Right lobe of liver (tissue), 6 donors: ENCODE measurements around the gene AGBL3. TPM values are rescaled to one million over a fixed set of nuclear protein-coding genes. Genes with fewer than 3 reads are reported as not detected.

Source experiments
- ATAC-seq, 4 donors: fragments of 200-7000 bp; cut with Tn5 transposase; one replicate each; pipeline ENCODE4 v1.9.1; 2020; ENCODE audit warnings: mild to moderate bottlenecking in 4 of 4, moderate library complexity in 4 of 4
- DNase-seq, 3 donors: peaks; one replicate each; pipeline ENCODE4 v3.0.0-alpha.2; 2020
- H3K27ac ChIP-seq, 3 donors: fragments of 200-600 bp; one replicate each; pipeline ENCODE4 v1.8.0; 2022
- H3K27me3 ChIP-seq, 2 donors: fragments of 200-600 bp; one replicate each; pipeline ENCODE4 v1.8.0; 2022
- H3K36me3 ChIP-seq, 4 donors: fragments of 200-600 bp; sonication (generic) in 1 of 4; one replicate each; pipeline versions ENCODE4 v1.5.1 to v1.8.0; 2017 to 2022; ENCODE audit warnings: control low read depth in 1 of 4
- H3K4me1 ChIP-seq, 4 donors: fragments of 200-600 bp; sonication (generic) in 1 of 4; one replicate each; pipeline versions ENCODE4 v1.5.1 to v1.8.0; 2017 to 2022; ENCODE audit warnings: control low read depth in 1 of 4
- H3K4me3 ChIP-seq, 3 donors: fragments of 200-600 bp; one replicate each; pipeline ENCODE4 v1.8.0; 2022
- H3K9me3 ChIP-seq, 4 donors: fragments of 200-600 bp; sonication (generic) in 1 of 4; one replicate each; pipeline versions ENCODE4 v1.5.1 to v1.8.0; 2017 to 2022; ENCODE audit warnings: control low read depth in 1 of 4
- CTCF ChIP-seq, 4 donors: fragments of 200-600 bp in 3 of 4; fragments of 450-650 bp in 1 of 4; IDR thresholded peaks; one replicate each; pipeline versions ENCODE4 v1.5.1 to v1.8.0; 2016 to 2022; ENCODE audit warnings: antibody characterized with exemption in 4 of 4, mild to moderate bottlenecking in 2 of 4
- POLR2A ChIP-seq: fragments of 450-650 bp; IDR thresholded peaks from one replicate; pipeline ENCODE4 v1.6.1; 2017; ENCODE audit warnings: antibody characterized with exemption, mild to moderate bottlenecking
- WGBS: methylation state at CpG from one replicate; pipeline ENCODE4 v1.1.6; 2018; ENCODE audit warnings: low coverage, low lambda C conversion rate; ENCODE audit not compliant: insufficient coverage; ENCODE audit errors: missing lambda C conversion rate; 5-methylcytosine and 5-hydroxymethylcytosine counted together
- intact Hi-C, 2 donors: fragments of 100-400 bp; cut with DNase I; formaldehyde crosslinking; loops; one replicate each; pipeline versions ENCODE4 v1.11.2 to v1.14.1; 2022
- total RNA-seq, 6 experiments: library from RNA; depleted of rRNA in 2 of 6; stranded (reverse); fragments of >200 nt in 2 of 6; fragmentation: NEBNext Ultra II Directional in 3 of 6; extraction: Animal tissue kit (Norgen Biotek cat#: 25700) in 3 of 6; gene quantifications; one replicate each; pipeline versions ENCODE4 v1.1.0 to v1.2.4, GENCODE V29; 2016 to 2023
- donor health status: DM: no; HTN: yes; CAD: no.
- donor health status: DM: no; HTN: no; CAD: no.
- donor health status: DM: no; HTN: no; CAD: no.
- donor health status: DM: no; HTN: yes; CAD: no.
- donor health status: DM: no; HTN: yes; CAD: no.

The AGBL3 gene
- total RNA-seq, 6 experiments from 2014 or later: 1.2 to 3.5 (median 2.2) TPM

- Histone ChIP-seq H3K4me1 (peaks cover 0 to 6% (median 0%) of the 10 kb centered on the region in 4 donors), H3K27ac (no peak overlapping the region), H3K27me3 (no peaks in the 10 kb centered on the region), H3K4me3 (no peak overlapping the region), H3K36me3 (peaks cover 0 to 61% (median 30%) of the 10 kb centered on the region in 4 donors), H3K9me3 (no peaks in the 10 kb centered on the region)
- 39% methylated on average over 8 of the region's 9 CpGs for WGBS
- no peak for DNase-seq
- intact Hi-C loops: no loop called here
- TF ChIP-seq POLR2A (no peak), CTCF (IDR thresholded peaks at IDR 0.05) (peak; percentile 45 to 57 (median 54))
- peak; percentile 55 to 72 (median 64) for ATAC-seq
Measured at GRCh38 chr7:134954197-134955082, 31.9 kb upstream of the AGBL3 start.

- intact Hi-C loops: no loop called here
- Histone ChIP-seq H3K27ac (peak overlapping the region in 1 of 3 donors; percentile 0), H3K36me3 (peaks cover 0 to 61% (median 34%) of the 10 kb centered on the region in 4 donors), H3K4me1 (peaks cover 0 to 6% (median 0%) of the 10 kb centered on the region in 4 donors), H3K4me3 (no peak overlapping the region), H3K27me3 (no peaks in the 10 kb centered on the region), H3K9me3 (no peaks in the 10 kb centered on the region)
- WGBS: 56% methylated on average over 3 of the region's 3 CpGs
- DNase-seq: no peak
- TF ChIP-seq CTCF (IDR thresholded peaks at IDR 0.05) (no peak), POLR2A (no peak)
- peak in 3 of 4 donors; percentile 60 to 73 (median 66) for ATAC-seq
Measured at GRCh38 chr7:134957005-134957404, 29.3 kb upstream of the AGBL3 start.

- TF ChIP-seq POLR2A: no peak
- TF ChIP-seq CTCF (IDR thresholded peaks at IDR 0.05): no peak
- DNase-seq (no peak), ATAC-seq (no peak)
- peaks cover 0 to 6% (median 0%) of the 10 kb centered on the region in 4 donors for H3K4me1 ChIP-seq
- 91% methylated on average over 5 of the region's 5 CpGs for WGBS
- no peaks in the 10 kb centered on the region for H3K27me3 ChIP-seq
- H3K4me3 ChIP-seq: no peak overlapping the region
- peaks cover 0 to 77% (median 41%) of the 10 kb centered on the region in 4 donors for H3K36me3 ChIP-seq
- H3K27ac ChIP-seq: no peak overlapping the region
- H3K9me3 ChIP-seq: no peaks in the 10 kb centered on the region
- intact Hi-C loops: no loop called here
Measured at GRCh38 chr7:134959810-134960209, 26.5 kb upstream of the AGBL3 start.

GRCh38 chr7:134962270-134962780 lies 24.0 kb upstream of the AGBL3 start:
- intact Hi-C loops: no loop called here
- Histone ChIP-seq H3K9me3 (no peaks in the 10 kb centered on the region), H3K27ac (no peak overlapping the region), H3K27me3 (no peaks in the 10 kb centered on the region), H3K36me3 (peaks cover 0 to 92% (median 46%) of the 10 kb centered on the region in 4 donors), H3K4me3 (no peak overlapping the region), H3K4me1 (no peaks in the 10 kb centered on the region)
- TF ChIP-seq POLR2A: no peak
- no peak for TF ChIP-seq CTCF (IDR thresholded peaks at IDR 0.05)
- no peak for ATAC-seq
- DNase-seq: no peak
